NCI-H2171 (cell line): ENCODE data around the gene PMVK.

Experiments
- DNase-seq: peaks from one replicate; lab custom pipeline; 2025; lab: John Stamatoyannopoulos, UW

PMVK gene

DNA sequence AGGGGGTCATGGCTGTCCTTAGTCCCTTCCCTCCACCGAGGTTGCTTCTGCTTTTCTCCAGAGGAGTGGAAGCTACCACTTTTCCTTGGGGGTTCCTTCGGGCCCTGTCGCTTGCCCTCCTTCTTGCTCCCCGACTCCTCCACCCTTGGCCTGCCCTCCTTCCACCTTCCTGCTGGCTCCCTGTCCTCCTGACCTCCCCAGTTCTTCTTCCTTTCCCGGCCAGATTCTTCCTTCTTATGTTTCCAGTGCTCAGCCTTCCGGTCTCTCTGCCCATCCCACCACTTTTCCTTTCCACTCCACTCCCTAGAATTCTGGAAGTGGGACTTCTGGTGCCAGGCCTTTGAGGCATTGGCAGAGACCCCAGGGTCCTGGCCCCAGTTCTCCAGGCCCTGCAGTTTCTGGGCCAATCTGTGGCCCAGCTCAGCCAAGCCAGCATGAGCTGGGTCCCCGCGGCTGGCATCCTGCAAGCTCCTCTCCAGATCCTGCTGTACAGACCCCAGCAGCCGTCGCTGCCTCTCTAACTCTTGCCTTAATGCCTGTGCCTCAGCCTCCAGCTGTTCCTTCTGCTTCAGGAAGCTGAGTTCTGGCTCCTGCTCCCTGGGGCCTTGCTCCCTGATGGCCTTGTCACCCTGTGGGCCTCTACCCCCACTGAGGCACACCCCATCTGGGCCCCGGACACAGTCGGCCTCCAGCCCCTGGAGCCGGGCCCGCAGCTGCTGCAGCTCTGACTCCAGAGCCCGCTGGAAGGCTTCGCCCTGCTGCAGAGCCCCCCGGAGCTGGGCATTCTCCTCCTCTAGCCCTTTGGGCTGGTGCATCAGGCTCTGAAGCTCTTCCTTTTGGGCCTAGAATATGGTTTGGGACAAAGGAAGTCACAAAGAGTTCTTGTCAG lies 9.7 kb upstream of the PMVK start:
- no peak for DNase-seq

GRCh38 chr1:154945160-154945961 lies 8.8 kb upstream of the PMVK start:
- no peak for DNase-seq

GRCh38 chr1:154944401-154945159 lies 8.1 kb upstream of the PMVK start:
- DNase-seq: no peak

GRCh38 chr1:154943649-154944400 lies 7.3 kb upstream of the PMVK start:
- DNase-seq: no peak

- DNase-seq: no peak
Measured at GRCh38 chr1:154941333-154942013, 5.0 kb upstream of the PMVK start.

- DNase-seq: no peak
Measured at GRCh38 chr1:154940651-154941194, 4.2 kb upstream of the PMVK start.

GRCh38 chr1:154940213-154940560 lies 3.7 kb upstream of the PMVK start:
- no peak for DNase-seq

- no peak for DNase-seq
Measured at GRCh38 chr1:154938604-154939399, 2.3 kb upstream of the PMVK start.

DNA sequence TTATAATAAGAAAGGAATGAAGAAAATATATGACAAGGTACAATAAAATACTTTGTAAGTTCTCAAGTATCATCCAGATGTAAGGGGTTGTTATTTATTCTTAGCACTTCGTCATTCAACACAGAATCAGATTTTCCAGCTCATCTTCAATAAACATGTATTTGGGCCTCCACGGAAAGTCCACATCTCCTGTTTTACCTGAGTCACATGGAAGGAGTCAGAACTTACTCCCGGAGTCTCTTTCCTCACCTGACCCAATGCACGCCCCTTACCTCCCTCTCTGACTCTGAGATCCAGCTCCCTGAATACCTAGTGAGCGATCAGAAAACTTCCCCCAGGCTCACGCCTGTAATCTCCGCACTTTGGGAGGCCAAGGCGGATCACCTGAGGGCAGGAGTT lies 1.5 kb upstream of the PMVK start:
- DNase-seq: no peak

DNA sequence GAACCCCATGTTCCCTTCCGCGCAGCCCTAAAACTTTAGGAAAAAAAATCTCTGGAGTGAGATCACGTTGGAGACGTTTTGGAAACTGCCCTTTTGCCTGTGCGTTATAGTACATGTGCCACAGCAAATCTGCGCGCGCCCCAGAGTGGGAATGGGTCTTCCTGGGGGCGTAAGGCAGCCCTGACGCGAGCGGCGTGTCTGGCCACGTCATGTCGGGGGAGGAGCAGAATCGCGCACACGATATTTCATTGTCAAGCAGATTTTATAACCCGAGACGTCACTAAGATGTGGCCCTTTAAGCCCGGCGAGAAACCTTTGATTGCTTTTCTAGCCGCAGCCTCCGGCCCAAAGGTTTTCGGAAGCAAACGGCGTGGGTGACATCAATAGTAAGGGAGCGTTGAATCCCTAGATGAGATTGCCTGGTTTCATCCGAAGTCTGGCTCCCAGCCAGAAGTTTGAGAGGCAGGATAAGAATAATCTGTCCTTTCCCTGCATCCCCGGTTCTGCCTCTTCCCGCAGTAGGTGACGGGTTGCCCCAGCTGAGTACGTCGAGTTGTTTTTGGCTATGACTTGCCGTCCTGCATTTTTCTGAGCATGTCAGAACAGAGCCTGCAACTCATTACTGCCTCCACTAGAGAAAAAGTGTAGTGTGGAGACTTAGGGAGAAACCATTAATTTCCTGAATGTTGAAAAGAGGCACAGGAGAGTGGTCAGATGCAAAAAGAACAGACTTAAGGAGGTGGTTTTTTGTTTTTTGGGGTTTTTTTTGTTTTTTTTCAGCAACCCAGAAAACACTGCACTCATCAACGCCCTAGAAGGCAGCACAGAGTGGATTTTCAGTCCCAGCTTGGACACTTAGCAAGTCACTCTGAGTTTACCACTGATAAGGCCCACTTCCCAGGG lies 817 bp upstream of the PMVK start:
- DNase-seq: peak; percentile 88

DNA sequence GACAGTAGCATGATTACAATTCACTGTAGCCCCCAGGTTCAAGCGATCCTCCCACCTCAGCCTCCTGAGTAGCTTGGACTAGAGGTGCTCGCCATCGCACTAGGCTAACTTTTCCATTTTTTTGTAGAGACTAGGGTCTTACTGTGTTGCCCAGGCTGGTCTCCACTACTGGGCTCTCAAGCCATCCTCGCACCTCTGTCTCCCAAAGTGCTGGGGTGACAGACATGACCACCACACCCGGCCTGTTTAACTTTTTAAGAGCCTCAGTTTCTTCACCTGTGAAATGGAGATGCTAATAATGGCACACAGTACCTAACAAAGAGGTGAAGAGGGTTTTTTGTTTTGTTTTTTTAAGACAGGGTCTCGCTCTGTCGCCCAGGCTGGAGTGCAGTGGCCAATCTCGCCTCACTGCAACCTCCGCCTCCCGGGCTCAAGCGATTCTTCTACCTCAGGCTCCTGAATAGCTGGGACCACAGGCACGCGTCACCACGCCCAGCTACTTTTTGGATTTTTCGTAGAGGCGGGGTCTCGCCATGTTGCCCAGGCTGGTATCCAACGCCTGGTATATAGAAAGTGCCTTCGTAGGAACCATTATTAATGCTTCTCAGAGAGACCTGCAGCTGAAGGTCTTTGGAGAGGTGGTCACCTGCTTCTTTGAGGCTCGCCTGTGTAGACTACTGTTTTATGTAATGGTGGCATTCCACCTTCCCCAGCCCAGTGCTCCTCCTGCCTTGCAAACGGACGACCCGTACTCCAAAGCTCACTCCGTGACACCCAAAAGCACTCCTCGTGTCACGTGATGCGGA lies 567 bp downstream of the PMVK start:
- no peak for DNase-seq

DNA sequence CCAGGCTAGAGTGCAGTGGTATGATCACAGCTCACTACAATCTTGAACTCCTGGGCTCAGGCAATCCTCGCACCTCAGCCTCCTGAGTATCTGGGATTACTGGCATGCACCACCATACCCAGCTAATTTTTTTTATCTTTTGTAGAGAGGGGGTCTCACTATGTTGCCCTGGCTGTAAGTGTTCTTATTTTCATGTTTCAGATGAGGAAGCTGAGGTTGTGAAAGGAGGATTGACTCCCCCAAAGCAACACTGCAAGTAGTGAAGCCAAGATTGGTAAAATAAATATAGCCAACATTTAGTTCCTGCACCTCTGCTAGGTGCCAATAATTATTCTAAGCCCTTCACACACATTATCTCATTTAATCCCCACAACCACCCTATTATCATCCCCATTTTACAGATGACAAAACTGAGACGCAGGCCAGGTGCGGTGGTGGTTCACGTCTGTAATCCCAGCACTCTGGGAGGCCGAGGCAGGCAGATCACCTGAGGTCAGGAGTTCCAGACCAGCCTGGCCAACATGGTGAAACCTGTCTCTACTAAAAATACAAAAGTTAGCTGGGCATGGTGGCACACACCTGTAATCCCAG lies 2.1 kb downstream of the PMVK start:
- no peak for DNase-seq

- DNase-seq: no peak
Measured at GRCh38 chr1:154931940-154932487, 4.5 kb downstream of the PMVK start.

GRCh38 chr1:154926201-154926600 lies 10.3 kb downstream of the PMVK start:
- DNase-seq: no peak

DNA sequence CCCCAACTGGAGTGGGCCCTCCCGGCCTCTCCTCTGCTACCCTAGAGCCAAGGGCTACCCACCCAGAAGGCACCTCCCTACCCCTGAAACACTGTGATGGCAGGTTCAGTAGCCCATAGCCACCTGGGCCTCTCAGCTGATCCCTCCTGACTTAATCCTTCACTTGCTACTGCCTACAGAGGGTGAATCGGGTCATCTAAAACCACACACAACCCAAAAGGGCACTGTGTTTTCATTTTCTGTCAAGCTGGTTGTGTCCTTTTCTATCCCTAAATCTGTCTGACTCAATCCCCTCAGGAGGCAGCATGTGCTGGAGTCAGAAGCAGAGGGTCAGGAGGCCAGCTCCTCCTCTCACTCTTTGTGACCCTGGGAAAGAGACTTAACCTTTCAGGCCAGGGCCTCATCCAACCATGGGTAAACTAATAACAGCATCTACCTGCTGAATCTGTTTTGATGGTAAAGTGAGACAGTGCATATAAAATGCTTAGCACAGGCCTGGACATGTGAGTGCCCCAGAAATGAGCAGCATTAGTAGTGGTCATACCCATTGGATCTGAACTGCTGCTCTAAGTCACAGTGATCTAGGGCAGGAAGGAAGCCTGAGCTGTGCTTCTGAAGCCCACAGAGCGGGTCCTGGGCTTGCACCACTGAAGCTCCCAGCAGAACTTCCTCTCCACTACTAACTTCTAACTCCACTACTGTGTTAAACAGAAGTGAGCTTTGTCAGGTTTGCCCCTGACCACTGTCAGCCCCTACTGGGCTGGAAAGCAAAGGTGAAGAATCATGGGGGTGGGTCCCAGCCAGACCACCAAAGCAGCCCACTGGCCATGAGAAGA lies 11.0 kb downstream of the PMVK start:
- no peak for DNase-seq

- DNase-seq: no peak
Measured at GRCh38 chr1:154923695-154924094, 12.8 kb downstream of the PMVK start.

- DNase-seq: no peak
Measured at GRCh38 chr1:154913273-154913672, 23.2 kb downstream of the PMVK start.
